ENCODE results near the gene PHACTR2. TPM values are rescaled to one million over a fixed set of nuclear protein-coding genes. Genes with fewer than 3 reads are reported as not detected.

The PHACTR2 gene
- polyA plus RNA-seq, 4 donors: 28.4 to 93.7 (median 35.1) TPM

DNA sequence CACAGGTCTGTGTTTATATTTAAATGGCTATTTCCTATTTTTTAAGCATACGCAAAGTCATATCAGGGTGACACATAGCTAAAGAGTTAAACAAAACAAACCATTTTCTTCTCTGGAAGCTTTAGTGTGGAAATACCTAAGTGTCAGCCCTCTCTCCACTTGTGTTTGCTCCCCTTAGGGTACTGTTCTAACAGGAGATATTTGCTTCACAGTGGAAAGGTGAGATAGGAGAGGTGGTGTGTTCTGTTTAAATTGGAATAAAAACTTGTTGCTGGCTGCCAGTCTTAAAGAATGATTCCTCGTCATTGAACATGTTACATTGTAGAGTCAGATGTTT lies 18.9 kb downstream of the PHACTR2 start:
- DNase-seq (ENCODE audit: low read depth in 4 of 4, low spot score in 3 of 4): no peak

GRCh38 chr6:143697076-143697800 lies 19.5 kb downstream of the PHACTR2 start:
- DNase-seq (ENCODE audit: low read depth in 4 of 4, low spot score in 3 of 4): no peak

GRCh38 chr6:143698329-143698728 lies 20.6 kb downstream of the PHACTR2 start:
- DNase-seq (ENCODE audit: low read depth in 4 of 4, low spot score in 3 of 4): no peak

DNA sequence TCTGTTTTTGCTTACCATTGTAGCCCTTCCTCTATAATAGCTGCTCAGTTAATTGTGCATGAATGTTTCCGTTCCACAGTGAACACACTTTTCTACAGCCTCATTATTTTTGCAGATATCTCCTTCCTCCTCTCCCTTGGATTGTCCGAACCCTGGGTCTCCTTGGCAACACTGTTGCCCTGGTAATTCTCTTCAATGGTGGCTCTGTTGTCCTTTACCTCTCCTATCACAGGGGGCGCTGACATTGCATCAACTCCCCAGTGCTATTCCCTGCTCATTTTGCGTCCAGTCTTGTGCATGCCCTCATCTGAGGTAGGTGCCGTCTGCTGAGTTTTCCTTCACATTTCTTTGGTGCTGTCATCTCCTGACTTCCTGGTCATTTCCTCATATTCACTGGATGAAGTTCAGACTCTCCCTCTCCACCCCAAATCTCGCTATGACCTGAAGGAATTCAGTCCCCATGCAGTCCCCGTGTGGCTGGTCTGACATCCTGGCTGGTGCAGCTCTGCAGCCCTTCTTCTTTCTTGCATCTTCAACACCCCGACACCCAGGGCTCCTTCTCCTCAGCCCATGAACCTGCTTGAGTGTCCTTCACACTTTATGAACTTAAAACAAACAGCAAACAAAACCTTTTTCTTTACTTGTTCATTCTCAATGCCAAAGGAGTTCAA lies 21.1 kb downstream of the PHACTR2 start:
- no peak for DNase-seq (ENCODE audit: low read depth in 4 of 4, low spot score in 3 of 4)

DNA sequence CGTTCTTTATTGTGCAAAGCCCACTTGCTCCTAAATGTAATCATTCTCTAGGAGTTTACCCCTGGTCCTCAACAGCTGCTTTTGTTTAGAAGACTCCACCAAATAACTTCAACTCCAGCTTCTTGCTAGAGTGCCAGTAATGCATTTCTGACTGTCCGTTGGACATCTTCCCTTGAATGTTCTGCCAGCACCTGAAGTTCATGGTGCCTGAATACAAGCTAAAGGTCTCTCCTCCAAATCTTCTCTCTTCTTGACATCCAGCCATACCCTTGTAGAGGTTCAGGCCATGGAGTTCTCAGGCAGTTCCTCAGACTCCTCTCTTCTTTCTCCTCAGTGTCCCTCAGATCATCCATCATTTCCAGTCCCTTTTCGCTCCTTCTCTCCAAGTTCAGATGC lies 21.7 kb downstream of the PHACTR2 start:
- no peak for DNase-seq (ENCODE audit: low read depth in 4 of 4, low spot score in 3 of 4)

- no peak for DNase-seq (ENCODE audit: low read depth in 4 of 4, low spot score in 3 of 4)
Observed at GRCh38 chr6:143700684-143701348, 23.1 kb downstream of the PHACTR2 start.

DNA sequence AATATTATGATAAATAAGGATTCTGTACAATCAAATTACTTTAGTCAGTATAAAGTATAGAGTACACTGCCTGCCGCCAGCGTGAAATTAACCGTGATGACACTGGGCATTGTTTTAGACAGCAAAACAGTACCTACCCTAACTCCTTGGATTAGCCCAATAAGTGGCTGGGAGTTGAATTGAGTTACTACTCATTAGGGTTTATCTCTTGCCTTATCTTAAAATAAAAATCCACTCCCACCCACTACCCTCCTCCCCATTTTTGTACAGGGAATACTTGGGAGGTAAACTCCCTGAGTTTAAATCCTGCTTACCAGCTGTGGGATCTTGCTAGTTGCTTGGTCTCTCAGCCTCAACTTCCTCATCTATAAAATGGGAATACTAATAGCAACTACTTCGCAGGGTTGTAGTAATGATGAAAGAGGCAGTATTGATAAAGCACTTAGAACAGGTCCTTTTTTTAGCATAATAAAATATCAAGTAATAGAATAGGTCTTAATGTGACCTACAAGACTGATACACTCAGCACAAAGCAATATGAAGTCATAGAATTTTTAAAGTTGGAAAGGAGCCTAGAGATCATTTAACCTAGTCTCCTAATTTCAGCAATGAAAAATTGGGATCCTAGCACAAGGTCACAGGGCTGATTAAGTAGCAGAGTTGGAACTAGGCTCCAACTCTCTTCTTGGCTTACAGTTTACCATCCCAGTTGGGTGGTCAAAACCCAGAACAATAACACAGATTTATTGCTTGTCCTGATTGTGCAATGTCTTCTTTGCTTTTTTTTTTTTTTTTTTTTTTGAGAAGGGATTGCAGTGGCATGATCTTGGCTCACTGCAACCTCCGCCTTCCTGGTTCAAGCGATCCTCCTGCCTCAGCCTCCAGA lies 23.8 kb downstream of the PHACTR2 start:
- no peak for DNase-seq (ENCODE audit: low read depth in 4 of 4, low spot score in 3 of 4)

DNA sequence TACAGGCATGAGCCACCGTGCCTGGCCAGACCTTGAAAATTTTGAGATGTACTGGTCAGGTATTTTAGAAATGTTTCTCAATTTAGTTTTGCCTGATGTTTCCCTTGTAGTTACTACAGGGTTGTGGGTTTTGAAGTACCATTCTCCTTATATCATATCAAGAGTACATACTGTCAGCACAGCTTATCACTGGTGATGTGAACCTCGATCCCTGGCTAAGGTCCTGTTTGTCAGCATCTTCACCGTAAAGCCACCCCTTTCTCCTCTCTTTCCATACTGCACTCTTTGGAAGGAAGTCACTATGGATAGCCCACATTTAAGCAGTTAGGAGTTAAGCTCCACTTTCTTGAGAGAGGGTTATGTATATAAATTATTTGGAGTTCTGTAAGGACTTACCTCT lies 27.8 kb downstream of the PHACTR2 start:
- DNase-seq (ENCODE audit: low read depth in 4 of 4, low spot score in 3 of 4): no peak

GRCh38 chr6:143707697-143708096 lies 29.9 kb downstream of the PHACTR2 start:
- DNase-seq (ENCODE audit: low read depth in 4 of 4, low spot score in 3 of 4): no peak

- no peak for DNase-seq (ENCODE audit: low read depth in 4 of 4, low spot score in 3 of 4)
Observed at GRCh38 chr6:143708889-143709288, 31.1 kb downstream of the PHACTR2 start.

DNA sequence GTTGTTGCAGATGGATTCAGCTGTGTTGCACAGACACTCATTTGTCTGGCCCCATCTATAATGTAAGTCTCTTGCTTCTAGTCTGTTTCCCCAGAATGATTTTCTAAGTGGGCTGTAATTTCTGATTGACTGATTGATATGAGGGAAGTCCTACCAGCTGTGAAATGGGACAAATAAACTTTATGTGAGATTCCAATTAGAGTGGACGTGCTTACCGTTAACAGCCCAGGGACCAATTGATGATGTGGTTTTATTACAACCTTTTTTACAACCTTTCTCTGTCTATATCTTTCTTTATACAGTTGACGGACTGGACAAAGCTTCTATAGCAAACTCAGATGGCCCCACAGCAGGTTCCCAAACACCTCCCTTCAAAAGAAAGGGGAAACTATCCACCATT lies 33.9 kb downstream of the PHACTR2 start:
- no peak for DNase-seq (ENCODE audit: low read depth in 4 of 4, low spot score in 3 of 4)

- DNase-seq (ENCODE audit: low read depth in 4 of 4, low spot score in 3 of 4): no peak
Observed at GRCh38 chr6:143718472-143718871, 40.7 kb downstream of the PHACTR2 start.

DNA sequence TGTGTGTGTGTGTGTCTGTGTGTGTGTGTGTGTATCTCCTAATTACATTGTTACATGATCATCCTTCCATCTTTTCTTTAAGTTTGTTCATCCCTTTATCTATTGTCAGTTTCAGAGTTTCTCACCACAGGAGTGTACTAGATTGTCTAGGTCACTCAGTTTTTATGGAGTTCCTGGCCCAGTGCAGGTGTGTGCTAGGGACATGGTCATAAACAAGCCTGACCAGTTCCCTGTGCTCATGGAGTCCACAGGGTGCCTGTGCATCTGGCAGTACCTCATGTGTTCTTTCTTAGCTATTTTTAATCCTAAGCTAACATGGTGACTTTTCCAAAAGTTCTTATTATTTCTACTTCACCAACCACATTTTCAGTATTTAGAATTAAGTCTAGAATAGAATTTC lies 43.9 kb downstream of the PHACTR2 start:
- DNase-seq (ENCODE audit: low read depth in 4 of 4, low spot score in 3 of 4): no peak

- DNase-seq (ENCODE audit: low read depth in 4 of 4, low spot score in 3 of 4): no peak
Observed at GRCh38 chr6:143724876-143725275, 47.1 kb downstream of the PHACTR2 start.

DNA sequence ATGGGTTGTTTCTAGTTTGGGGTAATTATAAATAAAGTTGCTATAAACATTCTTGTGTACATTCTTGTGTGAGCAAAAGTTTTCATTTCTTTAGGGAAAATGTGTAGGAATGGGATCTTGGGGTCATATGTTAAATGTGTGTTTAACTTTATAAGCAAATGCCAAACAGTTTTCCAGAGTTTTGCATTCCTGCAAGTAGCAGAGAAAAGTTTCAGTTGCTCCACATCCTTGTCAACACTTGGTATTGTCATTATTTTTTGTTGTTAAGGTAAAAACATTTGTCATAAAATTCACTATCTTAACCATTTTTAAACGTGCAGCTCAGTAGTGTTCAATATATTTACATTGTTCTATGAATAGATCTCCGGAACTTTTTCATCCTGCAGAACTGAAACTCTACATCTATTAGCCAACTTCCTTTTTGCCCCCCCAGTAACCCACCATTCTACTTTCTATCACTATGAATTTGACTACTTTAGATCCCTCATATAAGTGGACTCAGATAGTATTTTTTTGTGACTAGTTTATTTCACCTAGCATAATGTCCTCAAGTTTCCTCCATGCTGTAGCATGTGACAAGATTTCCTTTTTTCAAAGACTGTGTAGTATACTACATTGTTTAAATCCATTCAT lies 48.4 kb downstream of the PHACTR2 start:
- DNase-seq (ENCODE audit: low read depth in 4 of 4, low spot score in 3 of 4): no peak

GRCh38 chr6:143727035-143727434 lies 49.3 kb downstream of the PHACTR2 start:
- no peak for DNase-seq (ENCODE audit: low read depth in 4 of 4, low spot score in 3 of 4)

DNA sequence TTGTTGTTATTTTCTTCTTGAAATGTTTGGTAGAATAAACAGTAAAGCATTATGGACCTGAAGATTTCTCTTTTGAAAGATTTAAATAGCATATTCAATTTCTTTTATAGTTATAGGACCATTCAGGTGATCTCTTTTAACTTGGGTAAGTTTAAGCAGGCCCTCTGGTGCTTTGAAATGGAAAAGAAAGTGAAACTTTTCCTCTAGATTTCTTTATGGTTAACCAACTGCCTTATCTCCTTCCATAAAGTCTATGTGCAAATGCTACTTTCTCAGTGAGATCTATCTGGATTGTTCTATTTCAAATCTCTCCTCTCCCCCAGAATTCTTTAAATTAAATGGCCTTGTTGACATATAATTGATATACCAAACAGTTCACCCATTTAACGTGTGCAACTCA lies 54.0 kb downstream of the PHACTR2 start:
- DNase-seq (ENCODE audit: low read depth in 4 of 4, low spot score in 3 of 4): no peak

GRCh38 chr6:143732536-143732935 lies 54.8 kb downstream of the PHACTR2 start:
- DNase-seq (ENCODE audit: low read depth in 4 of 4, low spot score in 3 of 4): no peak

DNA sequence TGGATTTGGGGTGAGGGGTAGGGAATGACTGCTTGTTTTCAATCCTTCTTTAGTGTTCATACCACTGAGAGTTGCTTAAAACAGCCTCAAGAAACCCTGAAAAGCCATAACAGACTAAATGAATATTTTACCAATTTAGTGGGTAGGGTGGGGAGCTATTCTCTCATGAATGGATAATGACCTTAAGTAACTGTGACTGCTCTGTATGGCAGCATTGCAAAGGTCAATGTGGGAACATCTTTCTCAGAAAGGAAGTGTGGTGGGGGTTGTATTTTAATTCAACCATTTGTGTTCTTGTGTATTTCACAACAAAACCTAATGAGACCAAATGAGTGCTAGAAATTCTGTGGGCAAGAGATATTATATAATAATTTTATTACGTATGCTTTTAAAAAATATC lies 55.7 kb downstream of the PHACTR2 start:
- no peak for DNase-seq (ENCODE audit: low read depth in 4 of 4, low spot score in 3 of 4)

DNA sequence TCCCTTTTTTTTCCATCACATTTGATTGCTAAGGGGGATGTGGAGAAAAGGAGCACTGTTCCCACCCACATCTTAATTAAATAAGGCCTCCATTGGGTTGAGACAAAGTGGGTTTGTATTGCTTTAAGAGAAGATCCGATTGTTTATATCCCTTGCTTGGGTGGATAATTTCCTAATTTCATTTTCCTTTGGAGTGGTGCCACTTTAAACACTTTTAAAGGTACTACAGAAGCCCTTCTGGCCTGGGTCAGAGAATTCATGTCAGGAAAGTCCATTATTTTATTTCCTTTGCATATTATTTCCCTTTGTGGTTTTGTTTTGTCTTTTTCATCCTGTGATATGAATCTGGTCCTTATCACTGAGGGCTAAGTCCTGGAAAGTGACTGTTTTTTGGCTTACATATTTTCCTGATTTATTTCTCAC lies 56.9 kb downstream of the PHACTR2 start:
- DNase-seq (ENCODE audit: low read depth in 4 of 4, low spot score in 3 of 4): no peak

Measured in left renal pelvis (tissue), 4 donors.